ENCODE data around the gene SLX9.

DNA sequence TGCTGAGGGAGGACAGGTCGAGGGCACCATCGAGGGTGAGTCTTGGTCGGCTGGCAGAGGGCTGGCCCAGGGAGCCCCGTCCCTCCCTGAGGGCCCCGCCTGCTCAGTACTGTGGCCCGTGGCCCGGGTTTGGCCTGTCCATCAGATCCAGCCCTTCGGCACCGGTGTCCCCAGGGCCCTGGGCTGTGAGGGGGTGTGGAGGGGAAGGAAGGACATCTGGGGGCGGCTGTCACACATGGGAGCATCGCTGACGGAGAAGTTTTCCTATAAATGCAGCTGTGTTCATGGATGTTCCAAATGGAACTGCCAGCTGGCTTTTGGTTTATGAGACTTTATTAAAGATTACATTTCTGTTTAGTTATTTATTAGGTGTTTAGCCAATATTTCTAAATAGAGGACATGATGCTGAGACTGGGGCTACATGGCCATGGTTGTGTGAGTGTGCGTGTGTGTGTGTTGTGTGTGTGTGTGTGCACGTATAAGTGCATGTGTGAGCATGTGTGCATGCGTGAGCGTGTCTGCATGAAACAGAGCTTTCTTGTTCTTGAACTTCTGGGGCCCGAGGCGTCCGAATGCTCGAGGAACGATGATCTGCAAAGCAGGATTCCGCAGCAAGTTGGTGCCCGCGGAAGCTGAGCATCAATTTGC, 54.3 kb downstream of the SLX9 start:
- TF ChIP-seq, protein P1, sequence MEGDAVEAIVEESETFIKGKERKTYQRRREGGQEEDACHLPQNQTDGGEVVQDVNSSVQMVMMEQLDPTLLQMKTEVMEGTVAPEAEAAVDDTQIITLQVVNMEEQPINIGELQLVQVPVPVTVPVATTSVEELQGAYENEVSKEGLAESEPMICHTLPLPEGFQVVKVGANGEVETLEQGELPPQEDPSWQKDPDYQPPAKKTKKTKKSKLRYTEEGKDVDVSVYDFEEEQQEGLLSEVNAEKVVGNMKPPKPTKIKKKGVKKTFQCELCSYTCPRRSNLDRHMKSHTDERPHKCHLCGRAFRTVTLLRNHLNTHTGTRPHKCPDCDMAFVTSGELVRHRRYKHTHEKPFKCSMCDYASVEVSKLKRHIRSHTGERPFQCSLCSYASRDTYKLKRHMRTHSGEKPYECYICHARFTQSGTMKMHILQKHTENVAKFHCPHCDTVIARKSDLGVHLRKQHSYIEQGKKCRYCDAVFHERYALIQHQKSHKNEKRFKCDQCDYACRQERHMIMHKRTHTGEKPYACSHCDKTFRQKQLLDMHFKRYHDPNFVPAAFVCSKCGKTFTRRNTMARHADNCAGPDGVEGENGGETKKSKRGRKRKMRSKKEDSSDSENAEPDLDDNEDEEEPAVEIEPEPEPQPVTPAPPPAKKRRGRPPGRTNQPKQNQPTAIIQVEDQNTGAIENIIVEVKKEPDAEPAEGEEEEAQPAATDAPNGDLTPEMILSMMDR (IDR thresholded peaks at IDR 0.05) = no peak
- TF ChIP-seq POLR2AphosphoS5 (IDR thresholded peaks at IDR 0.05) = no peak
- TF ChIP-seq POLR2A (IDR thresholded peaks at IDR 0.05) = no peak
